Effector CD4-positive, alpha-beta T cell (primary cell): ENCODE measurements around the gene PEAK1.
A peak's percentile ranks its signal among the peaks of the same experiment; 100 is the strongest.

Source experiments
- DNase-seq: peaks from one replicate; pipeline ENCODE4 v3.0.0-alpha.2; 2020
- total RNA-seq: gene quantifications from one replicate; lab custom pipeline; 2026; lab: John Stamatoyannopoulos, UW

PEAK1 gene, protein sequence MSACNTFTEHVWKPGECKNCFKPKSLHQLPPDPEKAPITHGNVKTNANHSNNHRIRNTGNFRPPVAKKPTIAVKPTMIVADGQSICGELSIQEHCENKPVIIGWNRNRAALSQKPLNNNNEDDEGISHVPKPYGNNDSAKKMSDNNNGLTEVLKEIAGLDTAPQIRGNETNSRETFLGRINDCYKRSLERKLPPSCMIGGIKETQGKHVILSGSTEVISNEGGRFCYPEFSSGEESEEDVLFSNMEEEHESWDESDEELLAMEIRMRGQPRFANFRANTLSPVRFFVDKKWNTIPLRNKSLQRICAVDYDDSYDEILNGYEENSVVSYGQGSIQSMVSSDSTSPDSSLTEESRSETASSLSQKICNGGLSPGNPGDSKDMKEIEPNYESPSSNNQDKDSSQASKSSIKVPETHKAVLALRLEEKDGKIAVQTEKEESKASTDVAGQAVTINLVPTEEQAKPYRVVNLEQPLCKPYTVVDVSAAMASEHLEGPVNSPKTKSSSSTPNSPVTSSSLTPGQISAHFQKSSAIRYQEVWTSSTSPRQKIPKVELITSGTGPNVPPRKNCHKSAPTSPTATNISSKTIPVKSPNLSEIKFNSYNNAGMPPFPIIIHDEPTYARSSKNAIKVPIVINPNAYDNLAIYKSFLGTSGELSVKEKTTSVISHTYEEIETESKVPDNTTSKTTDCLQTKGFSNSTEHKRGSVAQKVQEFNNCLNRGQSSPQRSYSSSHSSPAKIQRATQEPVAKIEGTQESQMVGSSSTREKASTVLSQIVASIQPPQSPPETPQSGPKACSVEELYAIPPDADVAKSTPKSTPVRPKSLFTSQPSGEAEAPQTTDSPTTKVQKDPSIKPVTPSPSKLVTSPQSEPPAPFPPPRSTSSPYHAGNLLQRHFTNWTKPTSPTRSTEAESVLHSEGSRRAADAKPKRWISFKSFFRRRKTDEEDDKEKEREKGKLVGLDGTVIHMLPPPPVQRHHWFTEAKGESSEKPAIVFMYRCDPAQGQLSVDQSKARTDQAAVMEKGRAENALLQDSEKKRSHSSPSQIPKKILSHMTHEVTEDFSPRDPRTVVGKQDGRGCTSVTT (N-terminal part only)
- total RNA-seq, result 12.8 reads per million, percentile 37 among the genes with 10 or more reads in this experiment

DNA sequence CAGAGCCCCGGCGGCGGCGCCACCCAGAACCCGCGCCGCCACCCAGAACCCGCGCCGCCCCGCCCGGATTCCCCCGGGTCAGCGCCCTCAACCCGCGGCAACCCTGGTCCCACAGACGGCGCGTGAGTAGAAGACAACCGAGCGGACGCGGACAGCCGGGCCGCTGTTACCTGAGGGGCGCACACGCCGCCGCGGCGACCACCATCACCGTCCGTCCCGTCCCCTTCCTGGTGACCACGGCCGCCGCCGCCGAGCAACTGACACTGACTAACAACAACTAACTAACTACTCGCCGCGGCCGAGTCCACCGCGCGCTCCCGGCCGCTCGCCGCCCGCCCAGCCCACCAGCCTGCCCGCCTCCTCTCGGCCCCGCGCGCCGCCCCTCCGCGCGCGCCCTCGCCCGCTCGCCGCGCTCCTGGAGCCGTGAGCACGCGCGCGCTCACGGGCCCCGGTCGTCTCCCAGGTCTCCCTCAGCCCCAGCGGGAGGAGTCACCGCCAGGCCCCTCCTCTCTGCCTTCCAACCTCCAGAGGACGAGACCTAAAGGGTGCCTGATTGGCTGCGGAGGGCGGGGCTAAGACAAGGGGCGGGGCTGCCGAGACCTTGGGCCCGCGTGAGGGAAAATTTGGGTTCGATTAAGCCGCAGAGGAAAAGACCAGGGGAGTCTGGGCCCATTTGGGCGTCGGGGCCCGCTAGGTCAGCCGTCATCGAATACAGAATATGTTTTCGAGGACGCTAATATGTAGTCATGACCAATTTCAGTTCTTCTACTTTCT lies at the start of gene PEAK1:
Gene PEAK1 (minus strand): TSS at position 269 of the 774 bp plus-strand sequence. CDS start 238,178 bp downstream, outside the sequence.
- DNase-seq, result peak; percentile 99

DNA sequence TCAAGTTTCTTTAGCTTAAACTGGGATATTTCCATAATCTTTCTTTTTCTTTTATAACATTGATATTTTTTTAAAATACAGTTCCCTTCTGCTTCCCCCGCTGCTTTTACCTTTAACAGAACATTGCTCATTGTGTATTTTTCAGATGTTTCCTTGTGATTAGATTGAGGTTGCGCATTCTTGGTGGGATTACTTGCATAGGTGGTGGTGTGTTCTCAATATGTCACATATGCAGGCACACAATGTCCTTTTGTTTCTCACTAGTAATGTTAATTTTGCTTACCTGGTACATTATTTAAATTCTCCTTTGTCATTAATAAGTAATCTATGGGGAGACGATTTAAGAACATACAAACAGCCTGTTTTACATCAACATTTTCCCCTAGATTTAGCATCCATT lies 49.0 kb upstream of the PEAK1 start:
- no peak for DNase-seq

DNA sequence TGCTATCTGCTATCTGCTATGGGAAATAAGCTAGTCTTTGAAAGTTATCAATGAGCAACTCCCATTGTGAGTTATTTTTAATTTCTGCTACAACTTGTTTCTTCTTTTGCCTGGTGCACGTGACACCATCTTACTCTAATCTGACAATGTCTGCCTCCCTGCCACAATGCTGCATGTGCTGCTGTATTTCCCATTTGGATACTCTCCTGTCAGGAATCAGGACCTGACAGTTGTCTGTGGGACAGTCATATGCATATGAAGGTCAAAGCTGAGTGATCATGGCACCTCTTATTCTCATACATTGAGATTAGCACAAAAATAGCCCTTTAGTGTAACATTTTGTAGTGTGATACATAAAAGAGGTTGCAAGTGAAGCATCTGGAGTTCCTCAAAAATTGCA lies 46.6 kb upstream of the PEAK1 start:
- no peak for DNase-seq

DNA sequence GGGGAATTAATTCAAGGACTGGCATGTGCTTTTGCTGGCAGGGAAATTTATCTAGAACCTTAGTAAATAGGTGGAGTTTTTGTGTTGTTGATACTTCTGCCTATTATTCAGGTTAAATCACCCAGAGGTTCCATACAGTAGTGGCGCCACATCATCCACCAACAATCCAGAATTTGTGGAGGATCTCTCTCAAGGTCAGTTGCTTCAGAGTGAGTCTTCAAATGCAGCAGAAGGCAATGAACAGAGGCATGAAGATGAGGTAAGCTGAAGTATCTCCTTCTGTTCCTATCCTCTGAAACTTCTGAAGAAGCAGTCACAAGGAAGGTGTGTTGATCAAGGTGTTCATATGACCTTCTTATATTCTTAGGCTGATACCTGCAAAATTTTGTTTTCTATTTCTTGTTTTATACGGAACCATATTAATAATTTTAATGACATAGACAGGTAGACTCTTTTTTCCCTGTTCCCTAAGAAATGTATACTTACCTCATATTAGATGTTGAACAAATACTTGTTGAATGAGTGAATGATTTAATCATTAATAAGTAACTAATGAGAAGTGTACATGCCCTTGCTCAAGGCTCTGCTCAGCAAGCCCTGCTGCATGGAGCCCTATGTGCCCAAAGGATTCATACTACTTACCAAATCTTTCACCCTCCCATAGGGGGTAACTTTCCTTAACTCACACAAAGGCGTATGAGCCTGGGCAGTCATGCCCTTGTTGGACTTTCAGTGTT lies 44.4 kb upstream of the PEAK1 start:
- DNase-seq, result no peak

DNA sequence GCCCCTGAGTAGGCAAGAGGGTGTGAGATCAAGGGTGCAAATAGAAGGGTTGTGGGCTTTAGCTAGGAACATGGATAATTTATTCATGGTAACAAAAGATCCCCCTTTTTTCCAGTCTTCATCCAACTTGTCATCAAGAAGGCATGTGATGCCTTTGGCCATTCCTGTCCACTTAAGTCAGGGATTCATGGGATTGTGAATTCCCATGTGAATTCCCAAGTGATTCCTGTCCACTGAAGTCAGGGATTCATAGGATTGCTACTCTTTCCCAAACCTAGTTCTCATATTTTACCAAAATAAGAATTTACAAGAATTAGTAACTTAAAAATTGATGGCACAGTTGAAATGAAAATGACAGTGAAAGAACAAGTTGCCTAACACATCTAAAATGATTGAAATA lies 41.6 kb upstream of the PEAK1 start:
- no peak for DNase-seq

DNA sequence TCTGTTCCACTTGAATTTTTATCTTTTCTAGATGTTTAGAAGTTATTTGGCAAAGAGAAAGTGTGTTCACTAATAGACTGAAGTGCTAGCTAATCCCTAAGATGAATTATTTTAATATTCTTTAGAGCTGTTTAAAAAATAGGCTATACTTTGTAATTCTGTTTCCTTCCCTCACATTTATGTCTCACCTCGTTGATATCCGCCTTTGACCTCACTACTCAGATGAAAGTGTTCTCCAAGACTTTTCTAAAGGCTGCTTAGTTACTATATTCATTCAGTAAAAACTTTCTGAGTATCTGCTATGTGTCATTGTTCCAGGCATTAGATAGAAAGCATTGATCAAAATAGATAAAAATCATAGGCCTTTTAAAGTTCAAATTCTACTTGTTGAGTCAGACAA lies 39.1 kb upstream of the PEAK1 start:
- DNase-seq, result no peak

DNA sequence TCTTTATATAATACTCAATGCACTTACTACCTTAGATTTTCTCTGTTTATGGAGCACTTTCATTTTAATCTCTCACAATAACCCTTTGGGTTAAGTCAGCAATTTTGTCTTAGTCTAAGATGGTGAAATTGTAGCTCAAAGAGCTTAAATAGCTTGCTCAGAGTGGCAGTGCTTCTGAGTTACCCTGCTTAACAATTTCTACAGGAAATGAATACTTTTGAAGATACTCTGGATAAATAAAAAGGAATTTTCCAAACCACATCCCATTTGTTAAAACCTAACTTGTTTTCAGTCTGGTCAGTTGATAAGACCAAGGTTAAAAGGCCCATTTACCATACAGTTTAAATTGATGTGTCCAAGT lies 38.0 kb upstream of the PEAK1 start:
- DNase-seq, result no peak

DNA sequence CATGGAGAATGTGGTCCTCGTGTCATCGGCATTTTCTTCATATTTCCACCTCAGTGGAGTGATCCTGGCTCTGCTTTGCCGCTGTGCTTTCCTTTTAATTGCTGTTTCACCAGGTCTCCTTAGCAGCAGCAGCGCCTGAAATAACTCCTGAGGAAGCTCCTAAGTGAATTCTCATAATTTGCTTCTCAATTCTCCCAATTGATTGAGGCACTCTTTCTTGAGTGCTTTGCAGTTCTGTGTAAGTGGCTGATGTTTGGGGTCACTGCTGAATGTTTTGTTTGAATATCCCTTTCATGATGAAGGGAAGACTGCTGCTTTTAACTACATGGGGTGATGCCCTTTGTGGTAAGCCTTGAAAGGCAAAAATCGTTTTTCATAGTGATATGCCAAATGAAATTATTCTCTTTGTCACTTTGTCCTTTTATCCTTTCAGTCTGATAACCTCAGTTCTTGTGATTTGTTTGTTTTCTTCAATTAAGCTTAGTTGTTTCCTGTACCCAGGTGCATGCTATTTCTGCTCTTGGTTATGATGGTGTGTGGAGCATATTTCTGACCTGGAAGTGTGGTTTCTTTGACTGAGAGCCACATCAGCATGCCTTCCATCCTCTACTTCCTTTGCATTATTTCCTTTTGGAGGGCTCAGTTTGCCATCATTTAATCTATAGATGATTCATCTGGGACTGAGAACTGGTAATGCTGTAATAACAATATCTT lies 37.4 kb upstream of the PEAK1 start:
- no peak for DNase-seq

DNA sequence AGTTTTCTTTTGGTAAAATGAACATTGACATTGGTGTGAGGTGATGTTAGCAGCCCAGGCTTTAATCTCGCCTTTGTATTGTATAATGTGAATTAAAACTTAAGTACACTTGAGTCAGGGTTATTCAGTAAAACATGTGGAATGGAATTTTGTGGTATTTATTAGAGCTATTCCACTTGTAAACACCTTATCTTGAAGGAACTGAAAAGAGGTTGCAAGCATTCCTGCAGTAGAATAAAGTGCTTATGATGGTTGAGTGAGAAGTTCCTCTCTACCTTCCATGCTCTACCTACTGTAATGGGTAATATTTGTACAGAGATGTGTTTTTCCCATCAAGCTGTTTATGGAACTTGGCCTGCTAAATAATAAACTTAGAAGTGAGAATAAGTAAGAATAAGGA lies 36.8 kb upstream of the PEAK1 start:
- no peak for DNase-seq

DNA sequence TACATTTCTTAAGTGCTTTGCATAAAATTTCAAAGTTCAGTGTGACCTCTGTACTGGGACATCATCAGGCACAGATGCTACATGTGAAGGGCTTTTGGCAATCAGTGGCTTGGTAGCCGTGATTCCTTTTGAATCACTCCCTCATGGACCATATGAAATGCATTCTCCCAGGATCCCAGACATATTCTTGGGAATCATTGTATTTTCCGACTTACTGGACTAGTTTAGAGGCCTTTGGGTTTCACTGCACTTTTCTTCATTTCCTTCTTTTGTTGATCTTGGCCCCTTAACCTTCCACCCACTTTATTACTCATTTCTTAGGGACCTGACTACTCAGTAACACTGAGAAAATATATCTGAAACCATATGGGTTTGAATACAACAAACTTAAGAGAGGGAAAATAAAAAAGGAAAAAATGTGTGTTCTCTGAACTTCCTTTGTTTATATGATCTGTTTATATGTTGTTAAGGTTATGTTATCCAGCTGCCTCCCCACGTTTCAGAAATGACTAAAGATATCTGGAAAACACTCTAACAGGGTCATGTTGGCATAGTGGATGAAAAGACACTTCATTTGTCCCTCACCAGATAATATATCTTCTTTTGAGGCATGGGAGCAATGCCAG lies 35.9 kb upstream of the PEAK1 start:
- DNase-seq, result no peak

DNA sequence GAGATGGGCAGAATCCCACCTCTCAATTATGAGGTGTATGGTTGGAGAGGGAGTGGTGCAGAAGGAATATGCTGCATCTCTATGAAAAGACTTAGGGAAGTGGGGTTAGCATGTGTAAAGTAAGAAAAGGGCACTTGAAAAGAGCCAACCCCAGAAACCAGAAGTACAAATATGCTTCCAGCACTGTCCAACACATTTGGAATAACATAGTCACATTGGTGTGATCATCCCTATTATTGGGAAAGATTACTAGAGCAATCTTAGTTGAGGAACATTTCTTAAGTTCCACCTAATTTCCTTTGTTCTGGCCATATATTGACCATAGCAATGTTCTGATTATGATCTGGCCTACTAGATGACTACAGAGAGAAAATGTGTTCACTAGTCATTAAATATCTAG lies 35.0 kb upstream of the PEAK1 start:
- no peak for DNase-seq

DNA sequence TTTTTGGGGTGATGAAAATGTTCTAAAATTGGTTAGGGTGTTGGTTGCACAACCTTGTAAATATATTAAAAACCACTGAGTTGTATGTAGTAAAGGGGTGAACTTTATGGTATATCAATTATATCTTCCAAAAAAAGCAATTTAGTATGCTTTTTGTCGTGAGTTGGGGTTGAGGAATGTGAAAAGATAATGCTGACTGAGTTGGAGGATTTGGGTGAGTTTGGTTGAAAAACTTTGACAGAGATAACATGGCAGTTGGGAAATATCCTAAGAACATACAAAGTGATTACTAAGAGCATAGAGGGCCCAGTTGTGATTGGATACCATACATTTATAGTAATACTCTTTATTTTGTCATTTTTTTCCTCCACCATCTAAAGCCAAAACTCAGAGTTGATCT lies 34.4 kb upstream of the PEAK1 start:
- no peak for DNase-seq

DNA sequence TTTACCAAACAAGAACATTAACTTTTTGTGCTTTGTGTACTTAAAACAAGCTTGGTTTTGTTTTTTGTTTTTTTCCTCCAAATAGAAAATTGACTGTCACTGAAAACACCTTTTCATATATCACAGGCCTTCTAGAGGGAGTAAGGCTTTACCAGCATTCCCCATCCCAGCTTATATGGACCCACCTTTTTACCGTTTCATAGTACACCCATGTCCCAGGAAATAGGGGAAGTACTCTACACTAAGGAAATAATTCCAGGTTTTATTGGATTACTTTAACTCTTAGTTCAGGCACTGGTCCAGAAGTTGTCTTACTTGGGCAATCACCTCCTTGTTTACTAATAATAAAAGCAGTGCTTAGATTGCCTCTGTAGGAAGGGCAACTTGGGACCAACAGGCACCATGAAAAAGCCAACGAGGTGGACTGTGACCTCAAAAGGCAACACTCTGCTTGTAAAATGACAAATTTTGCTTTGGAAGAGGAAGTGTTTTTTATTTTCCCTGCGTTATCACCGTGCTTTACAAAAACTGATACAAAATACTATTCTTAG lies 27.0 kb upstream of the PEAK1 start:
- no peak for DNase-seq

DNA sequence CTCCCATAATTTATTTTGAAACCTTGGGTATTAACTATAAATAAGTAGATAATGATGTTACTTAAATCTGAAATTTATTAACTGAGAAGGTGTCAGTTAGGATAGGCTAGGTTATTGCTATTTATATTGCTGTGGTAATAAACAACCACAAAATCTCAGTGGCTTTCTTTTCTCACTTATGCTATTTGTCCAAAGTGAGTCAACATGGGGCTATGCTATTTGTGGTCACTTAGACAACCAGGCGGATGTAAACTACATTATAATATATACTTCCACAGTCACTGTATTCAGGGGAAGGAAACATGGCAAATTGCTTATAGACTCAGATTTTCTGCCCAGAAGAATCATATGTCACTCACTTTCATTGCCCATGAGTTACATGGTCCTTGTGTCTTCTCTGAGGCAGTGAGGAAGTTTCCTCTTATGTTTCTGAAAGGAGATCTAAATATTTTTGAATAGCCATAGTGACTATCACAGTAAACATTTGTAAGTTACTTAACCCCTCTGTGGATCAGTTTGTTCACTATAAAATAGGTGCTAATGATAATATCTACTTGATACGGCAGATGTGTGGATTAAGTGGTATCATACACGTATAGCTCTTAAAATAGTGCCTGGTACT lies 20.6 kb upstream of the PEAK1 start:
- DNase-seq, result no peak

DNA sequence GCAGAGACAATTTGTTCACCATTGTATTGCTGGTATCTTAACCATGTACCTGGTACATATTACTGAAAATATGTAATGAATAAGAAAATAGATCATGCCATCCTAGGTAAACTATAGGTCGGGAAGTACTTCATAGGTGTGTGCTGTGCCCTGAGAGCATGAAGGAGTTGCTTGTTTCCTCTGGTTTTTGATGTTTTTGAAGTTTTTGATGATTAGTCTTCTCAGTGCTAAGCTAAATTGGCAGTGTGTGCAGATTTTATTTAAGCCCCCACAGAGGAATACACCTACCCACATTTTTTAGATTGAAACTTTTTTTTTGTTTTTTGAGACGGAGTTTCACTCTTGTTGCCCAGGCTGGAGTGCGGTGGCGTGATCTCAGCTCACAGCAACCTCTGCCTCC lies 17.4 kb upstream of the PEAK1 start:
- DNase-seq, result no peak

DNA sequence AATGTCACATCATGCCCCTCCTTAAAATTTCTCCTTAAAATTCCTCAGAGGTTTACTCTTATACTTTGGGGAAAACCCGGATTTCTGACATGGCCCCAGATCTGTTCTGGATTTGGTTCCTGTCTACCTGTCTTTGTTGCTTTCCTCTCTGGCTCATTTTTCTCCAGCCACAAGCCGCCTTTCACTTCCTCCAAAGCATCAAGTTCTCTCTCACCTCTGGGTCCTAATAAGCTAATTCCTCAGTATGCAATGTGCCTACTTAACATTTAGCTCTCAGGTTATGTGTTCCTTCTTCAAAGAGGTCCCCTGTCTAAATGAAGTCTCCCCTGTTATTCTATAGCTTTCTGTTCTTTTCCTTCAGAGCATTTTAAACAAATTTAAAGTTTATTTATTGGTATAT lies 16.9 kb upstream of the PEAK1 start:
- DNase-seq, result no peak

DNA sequence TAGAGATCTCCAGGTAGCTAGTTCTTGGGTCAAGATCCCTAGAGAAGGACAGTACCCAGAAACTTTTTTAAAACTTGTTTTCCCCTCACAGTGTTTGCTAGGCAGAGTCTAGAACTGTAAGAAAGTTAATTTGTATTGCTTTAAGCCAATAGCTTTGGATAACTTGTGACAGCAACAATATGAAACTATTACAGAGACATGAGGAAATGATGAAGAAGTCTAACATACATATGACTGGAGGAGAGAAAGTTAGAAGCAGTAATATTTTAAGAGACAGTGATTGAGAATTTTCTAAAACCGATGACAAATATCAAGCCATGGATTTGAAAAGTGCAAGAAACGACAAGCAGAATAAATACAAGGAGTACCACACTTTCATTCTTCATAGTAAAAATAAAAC lies 10.7 kb upstream of the PEAK1 start:
- no peak for DNase-seq

DNA sequence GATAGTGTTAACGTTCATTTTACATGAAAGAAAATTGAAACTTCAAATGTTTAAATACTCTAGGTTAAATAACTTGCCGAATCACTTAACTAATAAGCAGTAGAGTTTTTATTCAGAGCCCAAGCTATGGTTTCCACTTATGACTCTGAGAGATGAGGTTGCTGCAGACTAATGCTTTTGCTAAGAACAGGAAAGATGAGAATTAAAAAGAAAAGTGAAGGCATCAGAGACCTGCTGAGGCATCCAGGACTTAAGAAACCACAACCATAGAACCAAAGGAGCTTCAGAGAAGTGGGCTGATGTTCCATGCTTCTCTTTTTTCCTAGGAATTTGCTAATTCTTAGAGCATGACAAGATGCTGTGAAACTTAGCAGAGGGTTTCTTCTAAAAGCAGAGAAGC lies 10.3 kb upstream of the PEAK1 start:
- no peak for DNase-seq

DNA sequence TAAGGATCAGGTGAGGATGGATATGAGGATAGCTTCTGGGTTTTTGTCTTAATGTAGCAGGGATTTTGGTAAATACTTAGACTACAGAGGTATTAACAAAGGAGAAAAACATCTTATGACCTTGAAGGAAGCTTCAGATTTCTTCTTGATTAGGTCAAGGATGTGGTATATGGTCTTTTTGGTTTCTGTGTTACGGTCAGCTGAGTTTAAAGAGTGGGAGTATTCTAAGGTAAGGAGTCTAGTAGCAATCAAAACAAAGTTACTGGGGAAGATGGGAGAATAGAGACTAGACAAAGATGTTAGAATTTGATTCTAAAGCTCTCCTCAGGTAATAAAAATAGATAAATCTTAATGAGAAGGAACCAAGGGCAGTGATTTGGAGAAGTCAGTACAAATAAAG lies 7.0 kb upstream of the PEAK1 start:
- no peak for DNase-seq

DNA sequence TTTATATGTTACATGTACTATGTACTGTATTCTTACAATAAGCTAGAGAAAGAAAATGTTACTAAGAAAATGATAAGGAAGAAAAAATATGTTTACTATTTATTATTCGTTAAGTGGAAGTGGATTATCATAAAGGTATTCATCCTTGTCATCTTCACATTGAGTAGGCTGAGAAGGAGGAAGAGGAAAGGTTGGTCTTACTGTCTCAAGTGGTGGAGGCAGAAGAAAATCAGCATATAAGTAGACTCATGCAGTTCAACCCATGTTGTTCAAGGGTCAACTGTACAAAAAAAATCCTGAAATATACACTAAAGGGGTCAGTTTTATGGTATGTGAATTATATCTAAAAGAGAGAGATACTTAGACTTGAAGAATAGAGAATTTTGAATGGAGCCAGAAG lies 6.5 kb upstream of the PEAK1 start:
- no peak for DNase-seq
